AG04449 (cell line): ENCODE data around the gene NDE1.

Source experiments
- CTCF ChIA-PET: fragments of 350-600 bp; formaldehyde crosslinking; extraction: SDS; loops from one replicate; lab custom pipeline; 2021; ENCODE audit warnings: antibody characterized with exemption; lab: Yijun Ruan, JAX
- POLR2A ChIA-PET: fragments of 400-600, 350-600 bp; formaldehyde crosslinking; extraction: SDS; loops from one replicate; lab custom pipeline; 2020; ENCODE audit warnings: antibody characterized with exemption, inconsistent platforms; lab: Yijun Ruan, JAX
- DNase-seq: peaks from one replicate; pipeline ENCODE4 v3.0.0-alpha.2; 2010; ENCODE audit warnings: low read depth, low spot score
- H3K4me3 ChIP-seq: 2 replicates; pipeline ENCODE4 v1.5.1; 2011; ENCODE audit warnings: low read depth, mild to moderate bottlenecking, control low read depth, low read length
- TF ChIP-seq, protein P1 (sequence below): IDR thresholded peaks from one replicate; pipeline ENCODE4 v1.5.1; 2011; ENCODE audit warnings: mild to moderate bottlenecking, moderate library complexity, low read length, control low read depth, inconsistent platforms; ENCODE audit not compliant: insufficient read depth; ENCODE audit errors: missing control alignments

Gene NDE1

DNA sequence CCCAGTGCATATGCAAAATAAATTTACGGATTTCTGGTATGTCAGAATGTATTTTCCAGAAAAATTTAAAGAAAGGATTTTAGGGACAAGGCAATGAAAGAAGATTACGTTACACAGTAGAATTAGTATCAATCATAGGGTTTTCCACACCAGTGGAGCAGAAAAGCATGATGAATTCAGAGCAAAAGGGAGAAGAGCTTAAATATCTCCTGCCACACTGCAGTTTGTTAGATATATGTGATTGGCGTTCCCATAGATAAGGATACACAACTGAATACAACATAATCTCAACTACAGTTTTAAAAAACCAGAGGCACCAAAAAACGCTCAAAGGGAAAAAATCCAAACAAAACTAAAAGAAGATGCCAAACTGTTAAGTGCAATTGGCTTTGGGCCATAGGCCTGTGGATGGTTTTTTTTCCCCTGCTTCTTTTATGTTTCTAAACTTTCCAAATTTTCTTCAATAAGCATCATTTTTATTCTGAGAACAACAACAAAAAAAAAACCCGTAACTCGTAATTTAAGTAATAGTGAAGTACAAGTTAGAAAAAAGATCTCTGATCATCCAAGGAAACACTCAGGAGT, 29.3 kb upstream of the NDE1 start:
- POLR2A ChIA-PET = no interaction called here

DNA sequence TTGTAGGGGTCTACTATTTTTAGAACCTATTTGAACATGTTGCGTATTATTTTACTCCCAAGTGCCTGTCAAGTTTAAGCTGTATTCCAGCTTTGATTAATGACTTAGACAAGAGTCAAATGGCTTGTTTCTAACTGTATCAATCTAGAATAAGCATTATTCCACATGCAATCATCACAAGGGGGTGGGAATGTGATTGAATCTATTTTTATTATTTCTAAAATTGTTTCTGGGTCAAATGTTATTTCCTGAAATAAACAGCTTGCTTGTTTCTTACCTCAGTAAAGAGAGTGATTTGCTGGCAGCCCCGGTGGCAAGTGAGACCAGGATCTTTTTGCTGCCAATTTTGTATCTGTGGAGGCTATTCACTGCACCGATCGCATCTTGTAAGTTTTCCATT, 28.6 kb upstream of the NDE1 start:
- CTCF ChIA-PET = no interaction called here
- TF ChIP-seq, protein P1, sequence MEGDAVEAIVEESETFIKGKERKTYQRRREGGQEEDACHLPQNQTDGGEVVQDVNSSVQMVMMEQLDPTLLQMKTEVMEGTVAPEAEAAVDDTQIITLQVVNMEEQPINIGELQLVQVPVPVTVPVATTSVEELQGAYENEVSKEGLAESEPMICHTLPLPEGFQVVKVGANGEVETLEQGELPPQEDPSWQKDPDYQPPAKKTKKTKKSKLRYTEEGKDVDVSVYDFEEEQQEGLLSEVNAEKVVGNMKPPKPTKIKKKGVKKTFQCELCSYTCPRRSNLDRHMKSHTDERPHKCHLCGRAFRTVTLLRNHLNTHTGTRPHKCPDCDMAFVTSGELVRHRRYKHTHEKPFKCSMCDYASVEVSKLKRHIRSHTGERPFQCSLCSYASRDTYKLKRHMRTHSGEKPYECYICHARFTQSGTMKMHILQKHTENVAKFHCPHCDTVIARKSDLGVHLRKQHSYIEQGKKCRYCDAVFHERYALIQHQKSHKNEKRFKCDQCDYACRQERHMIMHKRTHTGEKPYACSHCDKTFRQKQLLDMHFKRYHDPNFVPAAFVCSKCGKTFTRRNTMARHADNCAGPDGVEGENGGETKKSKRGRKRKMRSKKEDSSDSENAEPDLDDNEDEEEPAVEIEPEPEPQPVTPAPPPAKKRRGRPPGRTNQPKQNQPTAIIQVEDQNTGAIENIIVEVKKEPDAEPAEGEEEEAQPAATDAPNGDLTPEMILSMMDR = no peak
- DNase-seq = no peak
- POLR2A ChIA-PET = no interaction called here
- no peak overlapping the region for H3K4me3 ChIP-seq

More for the DNA sequence above, 29.3 kb upstream of the NDE1 start:
- TF ChIP-seq, protein P1 = no peak
- CTCF ChIA-PET = no interaction called here
- no peak overlapping the region for H3K4me3 ChIP-seq
- DNase-seq = no peak

DNA sequence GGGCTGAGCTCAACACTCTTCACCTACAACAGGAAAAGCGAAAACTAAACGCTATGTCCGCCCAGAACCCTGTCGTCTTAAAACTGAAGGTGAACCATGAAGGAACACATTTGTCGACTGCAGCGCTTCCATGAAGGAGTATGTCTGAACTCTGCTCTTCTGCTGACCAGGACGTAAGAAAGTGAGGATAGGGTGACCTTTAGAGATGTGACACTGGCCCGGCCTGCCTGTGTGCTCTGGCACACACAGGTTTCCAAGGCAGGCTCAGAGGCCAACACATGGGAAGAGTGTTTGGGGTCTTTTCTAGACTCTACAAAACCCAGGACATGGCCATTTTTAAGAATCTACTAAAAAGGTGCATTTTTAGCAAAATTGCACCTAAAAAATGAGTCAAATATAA, 28.2 kb upstream of the NDE1 start:
- H3K4me3 ChIP-seq = no peak overlapping the region
- TF ChIP-seq, protein P1 = no peak
- CTCF ChIA-PET = no interaction called here
- POLR2A ChIA-PET = interaction anchor here (0.6 kb wide), 1 partner anchor 25 kb away, joined by 4 read pairs; no protein-coding TSS in a partner anchor
- DNase-seq = no peak

DNA sequence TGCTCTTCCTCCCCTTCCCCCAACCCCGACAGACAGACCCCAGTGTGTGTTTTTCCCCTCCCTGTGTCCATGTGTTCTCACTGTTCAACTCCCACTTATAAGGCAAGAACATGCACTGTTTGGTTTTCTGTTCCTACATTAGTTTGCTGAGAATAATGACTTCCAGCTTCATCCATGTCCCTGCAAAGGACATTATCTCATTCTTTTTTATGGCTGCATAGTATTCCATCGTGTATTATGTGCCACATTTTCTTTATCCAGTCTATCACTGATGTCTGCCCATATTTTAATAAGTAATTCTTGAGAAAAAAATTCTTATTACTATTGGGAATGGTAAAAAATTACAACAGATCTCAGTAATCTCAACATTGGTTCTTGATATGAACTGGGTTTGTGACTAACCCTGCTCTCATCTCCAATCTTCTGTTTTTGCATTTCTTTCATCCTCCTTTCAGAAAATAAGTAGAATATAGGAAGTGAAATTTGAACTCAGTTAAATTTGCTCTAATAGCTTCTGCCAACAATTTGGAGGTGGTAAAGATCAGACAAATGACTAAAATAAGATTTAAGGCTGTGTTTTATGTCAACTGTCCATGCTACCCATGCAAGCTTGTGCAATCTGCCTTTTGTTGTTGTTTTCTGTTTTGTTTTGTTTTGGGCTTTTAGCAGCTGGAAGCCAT, 18.2 kb upstream of the NDE1 start:
- H3K4me3 ChIP-seq = no peak overlapping the region
- TF ChIP-seq, protein P1 = no peak
- no peak for DNase-seq
- POLR2A ChIA-PET = no interaction called here
- CTCF ChIA-PET = no interaction called here

DNA sequence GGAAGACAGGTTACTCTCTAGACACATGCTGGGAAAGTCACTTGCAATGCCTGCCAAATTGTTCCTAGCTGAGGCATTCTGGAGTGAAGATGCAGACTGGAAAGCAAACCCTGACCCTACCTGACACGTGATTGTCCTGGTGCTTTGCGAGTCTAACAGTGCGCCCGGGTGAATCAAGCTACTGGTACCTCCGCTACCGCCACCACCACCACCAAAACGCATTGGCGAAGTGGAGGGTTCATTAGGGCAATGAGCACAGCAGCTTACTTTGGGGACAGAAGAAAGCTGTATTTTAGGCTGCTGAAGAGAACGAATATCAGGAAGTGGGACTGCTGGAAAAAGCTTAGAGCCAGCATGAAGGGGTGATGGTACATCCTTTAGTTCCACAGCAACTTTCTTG, 14.1 kb upstream of the NDE1 start:
- DNase-seq = no peak
- TF ChIP-seq, protein P1 = no peak
- ChIA-PET POLR2A (no interaction called here), CTCF (no interaction called here)
- no peak overlapping the region for H3K4me3 ChIP-seq

DNA sequence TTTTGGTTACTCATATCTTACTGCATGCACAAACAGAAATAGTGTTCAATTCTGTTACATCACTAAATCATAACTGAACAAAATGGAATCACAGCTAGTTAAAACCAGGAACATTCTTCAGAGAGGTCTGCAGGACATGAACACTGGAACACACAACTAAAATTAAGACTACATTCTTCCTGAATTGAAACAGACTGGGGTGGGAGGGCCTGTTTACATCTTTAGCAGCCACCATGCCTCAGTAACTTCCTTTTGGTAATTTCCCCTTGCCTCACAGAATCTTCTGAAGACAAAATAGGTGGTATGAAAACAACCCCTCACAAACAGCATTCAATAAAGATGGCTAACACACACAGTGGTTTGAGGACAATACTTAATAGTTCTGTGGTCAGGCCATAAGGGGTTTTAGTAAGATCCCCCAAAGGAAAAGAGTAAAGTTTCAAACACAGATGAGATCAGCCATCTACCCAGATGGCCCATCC, 13.6 kb upstream of the NDE1 start:
- DNase-seq = no peak
- CTCF ChIA-PET = no interaction called here
- H3K4me3 ChIP-seq = no peak overlapping the region
- TF ChIP-seq, protein P1 = no peak
- POLR2A ChIA-PET = no interaction called here
